Nucleus accumbens (tissue), 56 donors: Measurements from ENCODE around the gene ATP9A.
A peak's percentile ranks its signal among the peaks of the same experiment; 100 is the strongest.

Experiments
- DNase-seq, 56 donors: peaks; one replicate each; lab custom pipeline; 2025; lab: John Stamatoyannopoulos, UW

The ATP9A gene

DNA sequence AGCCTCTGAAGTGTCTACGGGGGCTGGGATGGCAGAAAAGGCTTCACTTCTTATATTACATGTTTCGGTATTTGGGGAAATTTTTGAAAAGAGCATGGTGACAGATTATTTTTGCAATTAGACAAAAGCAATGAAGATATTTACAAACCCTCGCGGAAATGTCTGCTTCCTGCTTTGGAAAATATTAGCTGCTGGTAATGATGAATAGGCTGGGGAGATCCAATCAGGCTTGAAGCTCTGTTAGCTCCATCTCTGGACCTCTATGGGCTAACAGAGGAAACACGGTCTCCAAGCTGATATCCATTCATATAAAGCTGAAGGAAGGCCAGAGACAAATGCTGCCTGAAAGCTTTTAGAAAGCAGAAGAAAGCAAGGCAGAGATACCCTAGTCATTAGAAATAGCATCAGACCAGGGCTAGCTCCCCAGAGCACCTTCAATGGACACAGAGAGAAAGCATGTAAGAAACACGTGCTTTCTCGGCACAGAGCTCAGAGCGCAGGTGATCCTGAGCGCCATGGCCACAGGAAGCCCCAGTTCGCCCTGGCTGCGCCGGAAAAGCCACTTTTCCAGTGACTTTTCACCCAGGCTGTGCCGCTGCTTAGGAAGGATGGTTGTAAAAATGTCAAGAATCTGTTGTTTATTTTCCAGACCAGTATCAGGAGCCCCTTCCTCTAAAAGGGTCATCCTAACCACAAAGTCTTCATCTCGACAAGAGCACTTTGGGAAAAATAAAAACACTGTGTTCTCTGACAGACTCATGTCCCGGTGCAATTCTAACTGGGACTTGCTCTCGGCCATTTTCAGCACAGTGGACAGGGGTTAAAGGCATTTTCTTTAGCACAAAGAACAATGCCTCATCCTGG, 157.2 kb downstream of the ATP9A start:
- DNase-seq: no peak

DNA sequence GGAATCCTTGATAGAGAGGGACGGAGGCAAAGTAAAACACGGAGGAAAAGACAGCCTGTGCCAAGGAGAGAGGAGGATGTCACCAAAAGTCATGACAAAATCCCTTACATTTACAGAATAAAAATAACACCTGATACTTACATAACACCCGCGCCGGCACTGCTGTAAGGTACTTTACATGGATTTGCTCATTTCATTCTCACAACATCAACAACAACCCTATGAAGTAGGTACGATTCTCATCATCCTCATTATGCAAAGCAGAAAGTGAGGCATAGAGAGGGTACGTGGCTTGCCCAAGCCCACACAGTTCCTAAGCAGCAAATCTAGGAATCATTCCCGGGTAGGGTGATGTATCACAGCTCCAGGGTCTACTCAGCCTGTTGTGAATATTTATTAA, 158.1 kb downstream of the ATP9A start:
- peak in 21 of 56 donors; percentile 13 to 69 (median 38) for DNase-seq

DNA sequence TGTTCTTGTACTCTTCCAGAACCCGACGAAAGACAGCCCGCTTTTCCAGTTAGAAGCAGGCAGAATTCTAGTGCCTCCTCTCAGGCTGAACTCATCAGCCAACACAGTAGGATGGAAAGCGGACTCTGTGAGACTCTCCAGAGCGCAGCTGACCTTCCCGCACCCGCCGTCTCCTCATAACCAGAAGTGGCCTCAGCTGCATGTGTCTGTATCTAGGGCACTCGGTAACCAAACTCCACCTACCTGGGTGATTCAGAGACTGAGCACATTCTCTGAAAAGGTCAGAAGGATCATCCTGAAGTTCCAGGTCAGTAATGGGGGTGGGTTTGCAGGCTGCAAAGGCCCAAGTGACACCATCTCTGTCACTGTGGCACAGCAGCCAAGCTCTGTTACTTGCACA, 158.9 kb downstream of the ATP9A start:
- no peak for DNase-seq

DNA sequence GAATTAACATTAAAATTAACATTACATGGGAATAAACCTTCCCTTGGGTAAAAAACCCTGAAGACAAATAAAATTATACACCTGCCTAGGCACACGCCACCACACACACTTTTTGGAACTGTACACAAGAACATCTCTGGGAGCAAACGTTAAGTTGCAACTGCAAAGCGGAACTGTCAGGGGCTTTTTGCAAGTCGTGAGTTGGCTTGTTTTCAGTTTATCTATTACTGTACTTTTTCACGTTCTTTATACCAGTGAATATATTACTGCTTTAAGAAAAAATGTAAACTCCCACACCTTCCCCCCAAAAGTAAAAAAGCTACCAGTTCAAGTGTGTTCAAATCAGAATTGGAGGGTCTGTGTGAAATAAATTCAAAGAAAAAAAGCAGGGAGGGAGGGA, 160.1 kb downstream of the ATP9A start:
- DNase-seq: no peak

DNA sequence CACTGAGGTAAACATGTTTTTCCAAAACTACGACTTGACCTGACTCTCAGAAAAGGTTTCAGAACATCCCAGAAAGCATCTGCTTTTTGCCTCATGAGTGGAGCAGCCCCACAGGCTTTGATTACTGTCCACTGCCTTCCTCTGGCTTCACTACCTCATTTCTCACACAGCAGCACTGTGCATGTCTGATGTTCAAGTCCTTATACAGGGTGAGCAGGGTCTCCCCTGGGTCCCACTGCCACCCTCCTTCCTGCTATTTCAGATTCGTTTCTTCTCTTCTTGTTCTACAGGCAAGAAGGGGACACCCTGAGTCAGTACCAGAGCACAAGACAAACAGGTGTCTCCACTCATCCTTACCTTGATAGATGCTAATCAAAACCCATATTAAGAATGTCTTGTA, 161.0 kb downstream of the ATP9A start:
- no peak for DNase-seq

DNA sequence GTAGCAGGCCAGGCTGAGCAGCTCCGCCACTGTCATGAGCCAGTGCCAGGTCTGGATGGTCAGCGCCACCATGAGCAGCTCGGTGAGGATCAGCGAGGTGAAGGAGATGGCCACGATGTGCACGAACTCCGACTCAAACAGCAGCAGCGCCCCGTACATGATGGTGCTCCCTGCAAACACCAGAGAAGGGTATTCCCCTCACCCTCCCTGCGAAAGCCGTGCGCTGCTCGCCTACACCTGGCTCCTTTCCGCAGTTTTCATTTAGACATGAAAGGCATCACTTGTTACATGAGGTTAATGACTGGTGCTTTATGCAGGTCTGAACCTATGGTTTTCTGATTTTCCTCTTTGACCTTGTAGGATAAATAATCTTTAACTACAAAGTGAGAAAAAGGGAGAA, 163.3 kb downstream of the ATP9A start:
- no peak for DNase-seq

- no peak for DNase-seq
Measured at GRCh38 chr20:51602131-51602530, 166.1 kb downstream of the ATP9A start.

DNA sequence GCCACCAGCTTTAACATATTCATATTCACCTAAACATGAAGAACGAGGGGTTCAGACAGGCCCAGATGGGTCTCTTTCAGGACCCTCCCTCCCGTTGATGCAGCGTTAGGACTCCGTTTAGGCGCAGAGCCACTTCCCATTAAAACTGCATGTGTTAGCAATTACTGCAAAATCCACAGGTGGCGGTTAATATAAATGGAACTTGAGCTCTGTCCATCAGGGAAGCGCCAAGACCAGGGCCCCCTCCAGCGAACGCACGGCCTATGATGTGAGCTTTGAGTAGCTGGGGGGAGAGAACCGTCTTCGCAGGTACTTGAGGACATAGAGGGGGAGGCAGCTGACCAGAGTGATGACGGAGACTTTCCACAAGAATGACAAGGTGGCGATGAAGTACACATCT, 167.2 kb downstream of the ATP9A start:
- no peak for DNase-seq

- no peak for DNase-seq
Measured at GRCh38 chr20:51600016-51600420, 168.2 kb downstream of the ATP9A start.

- no peak for DNase-seq
Measured at GRCh38 chr20:51598556-51598955, 169.6 kb downstream of the ATP9A start.

- no peak for DNase-seq
Measured at GRCh38 chr20:51597389-51598231, 170.6 kb downstream of the ATP9A start.

GRCh38 chr20:51596668-51597388, 171.4 kb downstream of the ATP9A start:
- DNase-seq: no peak

DNA sequence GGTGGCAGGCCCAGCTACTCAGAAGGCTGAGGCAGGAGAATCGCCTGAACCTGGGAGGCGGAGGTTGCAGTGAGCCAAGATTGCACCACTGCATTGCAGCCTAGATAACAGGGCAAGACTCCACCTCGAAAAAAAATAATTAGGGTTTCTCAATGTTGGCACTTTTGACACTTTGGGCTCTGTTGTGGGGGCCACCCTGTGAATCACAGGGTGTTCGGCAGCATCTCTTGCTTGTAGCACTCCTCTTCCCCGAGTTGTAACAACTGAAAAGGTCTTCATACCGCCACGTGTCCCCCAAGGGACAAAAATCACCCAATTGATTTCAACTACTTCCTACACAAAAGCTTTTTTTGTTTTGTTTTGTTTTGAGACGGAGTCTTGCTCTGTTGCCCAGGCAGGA, 172.4 kb downstream of the ATP9A start:
- DNase-seq: no peak

DNA sequence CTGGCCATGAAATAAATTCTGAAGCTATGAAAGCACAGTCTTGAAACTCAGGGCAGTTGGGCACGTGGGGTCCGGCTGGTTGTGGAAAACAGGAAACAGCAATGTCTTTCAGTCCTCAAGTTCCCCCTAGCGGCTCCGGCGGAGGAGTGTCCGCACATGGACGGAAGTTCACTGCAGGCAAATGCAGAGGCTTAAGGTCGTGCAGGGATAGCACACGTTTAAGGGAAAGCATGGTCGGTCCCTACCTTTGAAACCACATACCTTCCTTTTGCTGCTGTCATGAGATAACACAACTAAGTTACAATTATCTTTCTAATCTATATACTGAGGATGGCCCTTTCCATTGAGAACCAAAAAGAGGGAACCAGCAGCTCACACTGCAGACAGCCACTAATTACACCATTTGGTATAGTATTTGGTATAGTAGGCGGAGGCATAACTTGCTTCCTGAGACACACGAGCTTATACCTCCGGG, 173.1 kb downstream of the ATP9A start:
- peak in 54 of 56 donors; percentile 10 to 91 (median 72) for DNase-seq

- DNase-seq: peak in 34 of 56 donors; percentile 3 to 82 (median 34)
Measured at GRCh38 chr20:51594236-51595057, 173.7 kb downstream of the ATP9A start.

- DNase-seq: no peak
Measured at GRCh38 chr20:51593584-51593983, 174.6 kb downstream of the ATP9A start.

- DNase-seq: no peak
Measured at GRCh38 chr20:51592564-51592963, 175.6 kb downstream of the ATP9A start.

DNA sequence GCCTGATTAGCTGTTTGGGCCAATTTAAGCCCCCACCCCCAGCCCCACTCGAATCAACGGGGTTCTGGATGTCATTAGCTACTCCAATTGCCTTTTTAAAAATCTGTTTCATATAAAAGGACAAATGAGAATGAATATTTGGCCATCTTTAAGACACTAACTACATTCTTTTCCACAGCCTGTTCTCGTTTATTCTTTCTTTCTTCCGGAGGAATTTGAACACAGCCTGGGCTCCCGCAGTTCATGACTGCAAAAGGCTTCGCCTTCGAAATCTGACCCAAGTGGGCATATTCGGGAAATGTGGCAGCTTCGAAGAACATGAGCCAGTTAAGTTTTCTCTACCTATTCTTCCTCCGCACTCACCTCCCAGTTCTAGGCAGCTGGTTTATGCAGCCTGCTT, 176.3 kb downstream of the ATP9A start:
- no peak for DNase-seq

DNA sequence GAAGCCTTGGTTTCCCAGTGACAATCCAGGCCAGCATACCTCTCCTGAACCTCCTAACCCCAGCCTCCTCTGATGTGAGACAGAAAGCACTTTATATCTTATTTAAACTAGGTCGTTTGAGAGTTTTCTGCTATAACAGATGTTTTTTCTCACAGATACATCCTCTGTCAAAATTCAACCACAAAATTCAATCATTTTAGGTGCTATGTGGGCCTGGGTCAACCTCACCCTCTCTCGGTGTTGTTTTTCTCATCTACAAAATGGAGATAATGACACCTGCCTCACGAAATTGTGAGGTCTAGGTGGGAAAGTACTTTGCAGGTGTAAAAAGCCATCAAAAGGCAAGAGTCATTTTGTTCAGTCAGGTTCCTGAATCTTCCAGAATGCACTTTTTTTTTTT, 179.4 kb downstream of the ATP9A start:
- DNase-seq: no peak

DNA sequence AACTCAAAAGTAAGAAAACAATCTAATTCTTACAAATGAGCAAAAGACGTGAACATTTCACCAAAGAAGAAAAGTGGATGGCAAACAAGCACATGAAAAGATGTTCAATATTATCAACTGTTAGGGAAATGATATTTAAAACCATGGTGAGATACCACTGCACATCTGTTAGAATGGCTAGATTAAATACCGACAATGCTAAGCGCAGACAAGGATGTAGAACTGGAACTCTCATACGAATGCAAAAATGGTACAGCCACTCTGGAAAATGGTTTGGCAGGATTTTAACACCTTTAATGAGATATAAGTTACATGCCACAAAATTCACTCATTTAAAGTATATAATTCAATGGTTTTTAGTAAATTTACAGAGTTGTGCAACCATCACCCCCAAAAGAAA, 181.0 kb downstream of the ATP9A start:
- DNase-seq: no peak
